ENCODE results near the gene GJC1. TPM values are rescaled to one million over a fixed set of nuclear protein-coding genes. Genes with fewer than 3 reads are reported as not detected.

GJC1 gene
- total and polyA plus RNA-seq, 2 of the 8 experiments (the other 6 are each of a cell fraction or from before 2014, with no cell fraction given) = 29.1 to 154 TPM

DNA sequence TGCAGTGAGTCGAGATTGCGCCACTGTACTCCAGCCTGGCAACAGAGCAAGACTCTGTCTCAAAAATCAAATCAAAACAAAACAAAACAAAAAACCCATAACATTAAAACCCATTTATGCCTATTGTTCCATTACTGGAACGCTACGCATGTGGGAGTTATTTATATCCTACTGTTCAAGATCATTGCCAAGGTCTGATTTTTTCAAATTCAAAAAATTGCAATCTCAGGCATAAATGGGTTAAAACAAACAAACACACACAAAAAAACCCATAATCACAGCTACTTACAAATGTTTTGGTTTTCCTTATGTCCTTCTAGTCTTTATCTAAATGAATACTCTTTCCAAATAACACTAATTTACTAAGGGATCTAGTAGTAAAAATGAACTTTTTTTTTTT, 17.8 kb downstream of the GJC1 start:
- WGBS, 2 experiments (ENCODE audit: extremely low coverage in 1 of 2, insufficient coverage in 1 of 2, insufficient read length in 1 of 2, insufficient replicate concordance in 2 of 2, low coverage in 1 of 2, low lambda C conversion rate in 2 of 2, missing lambda C conversion rate in 1 of 2) = 98% methylated on average over 4 of the region's 4 CpGs; no CpG with 5 or more reads in 1 of the 2 experiments
- peaks cover 13 to 92% of the 10 kb centered on the region in 2 experiments; a peak in 3 of 4 replicates for H3K79me2 ChIP-seq (ENCODE audit: control insufficient read depth in 1 of 2, insufficient read depth in 2 of 2, low read length in 2 of 2)
- no peak overlapping the region for H2BK12ac ChIP-seq (ENCODE audit: low read depth, low read length)
- TF ChIP-seq POLR2A (IDR thresholded peaks at IDR 0.05; ENCODE audit: control extremely low read depth in 1 of 2, low read depth in 2 of 2, low read length in 2 of 2) (no peak), RFX5 (IDR thresholded peaks at IDR 0.05; ENCODE audit: borderline replicate concordance, low read depth, low read length) (no peak), YY1 (IDR thresholded peaks at IDR 0.05; ENCODE audit: low read depth, low read length) (no peak), POLR2AphosphoS5 (IDR thresholded peaks at IDR 0.05; ENCODE audit: low read depth, low read length) (no peak), CEBPB (IDR thresholded peaks at IDR 0.05; ENCODE audit: low read depth, low read length) (no peak), SRF (IDR thresholded peaks at IDR 0.05; ENCODE audit: low read depth, low read length) (no peak), SP1 (IDR thresholded peaks at IDR 0.05; ENCODE audit: low read depth, low read length) (no peak), SP4 (IDR thresholded peaks at IDR 0.05; ENCODE audit: low read length) (no peak), SIRT6 (IDR thresholded peaks at IDR 0.05; ENCODE audit: low read length) (no peak), EGR1 (IDR thresholded peaks at IDR 0.05; ENCODE audit: borderline replicate concordance, low read depth, low read length) (no peak), SP2 (IDR thresholded peaks at IDR 0.05; ENCODE audit: low read length) (no peak), GTF2F1 (IDR thresholded peaks at IDR 0.05; ENCODE audit: borderline replicate concordance, low read depth, low read length) (no peak), NANOG (IDR thresholded peaks at IDR 0.05; ENCODE audit: insufficient read depth, low read depth, low read length, poor library complexity, severe bottlenecking) (no peak)
- TF ChIP-seq, protein P1, sequence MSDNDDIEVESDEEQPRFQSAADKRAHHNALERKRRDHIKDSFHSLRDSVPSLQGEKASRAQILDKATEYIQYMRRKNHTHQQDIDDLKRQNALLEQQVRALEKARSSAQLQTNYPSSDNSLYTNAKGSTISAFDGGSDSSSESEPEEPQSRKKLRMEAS (IDR thresholded peaks at IDR 0.05) = no peak
- TF ChIP-seq, protein P2, sequence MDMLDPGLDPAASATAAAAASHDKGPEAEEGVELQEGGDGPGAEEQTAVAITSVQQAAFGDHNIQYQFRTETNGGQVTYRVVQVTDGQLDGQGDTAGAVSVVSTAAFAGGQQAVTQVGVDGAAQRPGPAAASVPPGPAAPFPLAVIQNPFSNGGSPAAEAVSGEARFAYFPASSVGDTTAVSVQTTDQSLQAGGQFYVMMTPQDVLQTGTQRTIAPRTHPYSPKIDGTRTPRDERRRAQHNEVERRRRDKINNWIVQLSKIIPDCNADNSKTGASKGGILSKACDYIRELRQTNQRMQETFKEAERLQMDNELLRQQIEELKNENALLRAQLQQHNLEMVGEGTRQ (IDR thresholded peaks at IDR 0.05; ENCODE audit: low read length) = no peak

More for the DNA sequence above, 17.8 kb downstream of the GJC1 start:
- Histone ChIP-seq H2BK15ac (ENCODE audit: low read length) (no peak overlapping the region), H3K4ac (replicated peaks; ENCODE audit: insufficient read length, low read depth, low read length) (no peak overlapping the region), H3K4me2 (ENCODE audit: insufficient read depth in 1 of 2, low read depth in 2 of 2, low read length in 2 of 2) (no peak overlapping the region), H2AK5ac (ENCODE audit: low read depth, low read length) (no peak overlapping the region), H3K18ac (ENCODE audit: extremely low read depth, low read length) (no peak overlapping the region), H4K20me1 (replicated peaks in 1 of 2; ENCODE audit: control insufficient read depth in 1 of 2, insufficient read depth in 2 of 2, low read length in 2 of 2) (peaks cover 16 to 18% of the 10 kb centered on the region in 2 experiments), H3K27ac (ENCODE audit: low read depth, low read length) (no peak overlapping the region), H3K4me3 (ENCODE audit: extremely low read depth in 1 of 4, insufficient read depth in 2 of 4, low read depth in 3 of 4, low read length in 4 of 4) (no peak overlapping the region), H2BK20ac (ENCODE audit: low read length) (no peak overlapping the region), H3K14ac (ENCODE audit: insufficient read length) (no peak overlapping the region), H3K23ac (ENCODE audit: insufficient read length) (no peak overlapping the region), H3K56ac (replicated peaks; ENCODE audit: insufficient read length, low read depth, low read length) (no peak overlapping the region), H3K4me1 (replicated peaks in 1 of 4; ENCODE audit: control insufficient read depth in 3 of 4, insufficient read depth in 4 of 4, low read length in 3 of 4) (no peaks in the 10 kb centered on the region), H3K36me3 (ENCODE audit: control insufficient read depth in 2 of 4, insufficient read depth in 4 of 4, low read length in 3 of 4) (no peaks in the 10 kb centered on the region; a peak in 2 of 8 replicates), H2BK5ac (ENCODE audit: low read depth, low read length) (no peak overlapping the region), H4K5ac (ENCODE audit: insufficient read length, low read depth, low read length) (no peak overlapping the region), H3K27me3 (replicated peaks in 1 of 4; ENCODE audit: control insufficient read depth in 3 of 4, extremely low read depth in 1 of 4, insufficient read depth in 3 of 4, low read length in 3 of 4) (no peaks in the 10 kb centered on the region), H4K91ac (replicated peaks; ENCODE audit: insufficient read length, low read length) (no peak overlapping the region), H3K9ac (replicated peaks in 1 of 4; ENCODE audit: extremely low read depth in 1 of 4, low read depth in 3 of 4, low read length in 3 of 4) (no peak overlapping the region), H3K79me1 (ENCODE audit: low read depth, low read length) (peaks cover 5% of the 10 kb centered on the region; the same call in 1 of the 2 replicates), H2BK120ac (replicated peaks; ENCODE audit: low read depth, low read length) (no peak overlapping the region), H2AFZ (ENCODE audit: low read length) (no peak overlapping the region), H4K8ac (ENCODE audit: extremely low read depth, insufficient read depth, low read length) (no peak overlapping the region), H3K23me2 (ENCODE audit: low read depth, low read length) (no peaks in the 10 kb centered on the region), H3K9me3 (ENCODE audit: insufficient read depth in 2 of 2, low read depth in 1 of 2, low read length in 1 of 2) (no peaks in the 10 kb centered on the region)
- no peak for FAIRE-seq
- DNase-seq (ENCODE audit: low read depth in 1 of 2, low spot score in 2 of 2) = no peak
- ChIA-PET POLR2A (ENCODE audit: partially characterized antibody) (interaction anchor here (1.0 to 2.3 kb wide), 4 partner anchors 13 to 50 kb away, joined by 3 to 7 read pairs (median 4); no protein-coding TSS in a partner anchor), CTCF (ENCODE audit: partially characterized antibody) (interaction anchor here (1.2 to 1.3 kb wide), 2 partner anchors 20 to 33 kb away, joined by 4 to 7 read pairs; no protein-coding TSS in a partner anchor)

All from H1 (cell line).